ENCODE measurements around the gene CNPY4. TPM values are rescaled to one million over a fixed set of nuclear protein-coding genes. Genes with fewer than 3 reads are reported as not detected.
"Not testable (repeated sequence)": the region's sequence is repeated elsewhere in the genome, so short reads cannot be mapped to it uniquely, and the experiment has no call there.

The CNPY4 gene
- total and polyA plus RNA-seq, 2 experiments from 2014 or later, result 13.8 to 18.4 TPM

DNA sequence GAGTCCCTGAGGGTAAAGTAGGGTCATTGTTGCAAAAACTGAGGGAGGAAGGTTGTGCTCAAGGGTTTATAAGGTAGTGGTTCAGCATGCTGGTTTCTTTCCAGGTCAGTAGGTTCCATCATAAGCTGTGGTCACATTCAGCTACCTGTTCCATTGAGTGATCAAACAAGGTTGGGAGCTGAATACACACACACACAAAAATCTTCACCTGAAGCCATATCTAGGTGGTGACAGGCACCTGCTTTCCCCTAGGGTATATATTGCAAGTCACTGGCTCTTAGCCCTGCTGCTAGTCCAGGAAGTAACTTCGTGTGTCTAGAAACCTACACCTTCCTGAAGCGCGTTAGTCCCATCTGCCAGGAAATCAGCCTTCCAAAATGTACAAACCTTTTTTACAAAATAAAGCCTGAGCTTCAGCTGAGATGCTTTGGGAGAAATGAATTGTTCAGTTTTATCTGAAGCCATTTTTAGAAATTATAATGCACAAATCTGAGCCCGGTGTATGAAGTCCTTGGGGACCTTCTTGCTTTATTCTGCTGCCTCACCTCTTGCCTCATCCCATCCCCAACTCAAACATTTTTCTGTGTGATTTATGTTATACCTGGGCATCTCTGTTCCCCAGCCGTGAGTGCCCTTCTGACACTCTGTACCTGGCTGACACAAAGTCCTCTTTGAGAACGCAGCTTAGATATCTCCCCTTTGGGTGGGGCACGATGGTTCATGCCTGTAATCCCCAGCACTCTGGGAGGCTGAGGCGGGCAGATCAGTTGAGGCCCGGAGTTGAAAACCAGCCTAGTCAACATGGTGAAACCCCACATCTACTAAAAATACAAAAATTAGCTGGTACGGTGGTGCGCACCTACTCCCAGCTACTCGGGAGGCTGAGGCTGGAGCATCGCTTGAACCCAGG, 18.7 kb downstream of the CNPY4 start:
- no peak overlapping the region for H3K4me3 ChIP-seq
- no peak for DNase-seq (ENCODE audit: low read depth in 1 of 2, low spot score in 1 of 2)

DNA sequence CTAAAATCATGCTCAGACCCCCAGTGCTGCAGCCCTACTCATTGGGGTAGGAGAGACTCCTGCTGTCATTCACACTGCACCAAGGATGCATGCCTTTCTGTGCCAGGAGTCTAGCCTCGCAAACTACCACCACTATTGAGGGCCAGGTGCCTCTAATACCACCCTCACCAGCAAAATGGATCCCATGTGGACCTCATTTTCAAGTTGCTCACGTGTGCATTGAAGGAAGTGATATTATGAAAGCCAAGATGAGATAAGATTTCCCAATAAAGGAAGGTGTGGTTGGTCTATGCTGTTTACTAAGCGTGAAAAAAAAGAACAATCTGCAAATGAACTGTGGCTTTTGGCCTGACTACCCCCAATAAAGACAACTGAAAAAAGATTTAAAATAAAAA, 22.1 kb downstream of the CNPY4 start:
- no peak for DNase-seq (ENCODE audit: low read depth in 1 of 2, low spot score in 1 of 2)
- H3K36me3 ChIP-seq, result no peaks in the 10 kb centered on the region
- H3K4me3 ChIP-seq, result no peak overlapping the region
- no peak overlapping the region for H3K27ac ChIP-seq
- no peaks in the 10 kb centered on the region for H3K4me1 ChIP-seq (ENCODE audit: low read depth)
- H3K9me3 ChIP-seq (ENCODE audit: low read depth), result no peaks in the 10 kb centered on the region
- TF ChIP-seq, protein P1, sequence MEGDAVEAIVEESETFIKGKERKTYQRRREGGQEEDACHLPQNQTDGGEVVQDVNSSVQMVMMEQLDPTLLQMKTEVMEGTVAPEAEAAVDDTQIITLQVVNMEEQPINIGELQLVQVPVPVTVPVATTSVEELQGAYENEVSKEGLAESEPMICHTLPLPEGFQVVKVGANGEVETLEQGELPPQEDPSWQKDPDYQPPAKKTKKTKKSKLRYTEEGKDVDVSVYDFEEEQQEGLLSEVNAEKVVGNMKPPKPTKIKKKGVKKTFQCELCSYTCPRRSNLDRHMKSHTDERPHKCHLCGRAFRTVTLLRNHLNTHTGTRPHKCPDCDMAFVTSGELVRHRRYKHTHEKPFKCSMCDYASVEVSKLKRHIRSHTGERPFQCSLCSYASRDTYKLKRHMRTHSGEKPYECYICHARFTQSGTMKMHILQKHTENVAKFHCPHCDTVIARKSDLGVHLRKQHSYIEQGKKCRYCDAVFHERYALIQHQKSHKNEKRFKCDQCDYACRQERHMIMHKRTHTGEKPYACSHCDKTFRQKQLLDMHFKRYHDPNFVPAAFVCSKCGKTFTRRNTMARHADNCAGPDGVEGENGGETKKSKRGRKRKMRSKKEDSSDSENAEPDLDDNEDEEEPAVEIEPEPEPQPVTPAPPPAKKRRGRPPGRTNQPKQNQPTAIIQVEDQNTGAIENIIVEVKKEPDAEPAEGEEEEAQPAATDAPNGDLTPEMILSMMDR (IDR thresholded peaks at IDR 0.05; ENCODE audit: low read depth, low read length), result no peak
- H3K27me3 ChIP-seq, result no peaks in the 10 kb centered on the region

More for the DNA sequence above, 18.7 kb downstream of the CNPY4 start:
- H3K4me1 ChIP-seq (ENCODE audit: low read depth), result no peaks in the 10 kb centered on the region
- no peaks in the 10 kb centered on the region for H3K36me3 ChIP-seq
- no peaks in the 10 kb centered on the region for H3K27me3 ChIP-seq
- TF ChIP-seq, protein P1 (IDR thresholded peaks at IDR 0.05; ENCODE audit: low read depth, low read length), result no peak
- no peak overlapping the region for H3K27ac ChIP-seq
- no peaks in the 10 kb centered on the region for H3K9me3 ChIP-seq (ENCODE audit: low read depth)

DNA sequence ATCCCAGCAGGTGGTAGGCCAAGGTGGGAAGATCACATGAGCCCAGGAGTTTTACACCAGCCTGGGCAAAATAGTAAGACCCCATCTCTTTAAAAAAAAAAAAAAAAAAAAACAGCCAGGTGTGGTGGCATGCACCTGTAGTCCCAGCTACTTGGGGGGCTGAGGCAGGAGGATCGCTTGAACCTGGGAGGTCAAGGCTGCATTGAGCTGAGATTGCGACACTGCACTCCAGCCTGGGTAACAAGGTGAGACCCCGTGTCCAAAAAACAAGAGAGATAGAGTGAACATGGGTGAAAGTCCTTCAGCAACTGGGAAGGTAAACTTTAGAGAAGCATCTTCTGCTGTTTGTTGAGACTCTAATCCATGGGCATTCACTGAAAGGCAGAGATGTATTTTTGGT, 23.0 kb downstream of the CNPY4 start:
- DNase-seq (ENCODE audit: low read depth in 1 of 2, low spot score in 1 of 2), result no peak
- TF ChIP-seq, protein P1 (IDR thresholded peaks at IDR 0.05; ENCODE audit: low read depth, low read length), result no peak

DNA sequence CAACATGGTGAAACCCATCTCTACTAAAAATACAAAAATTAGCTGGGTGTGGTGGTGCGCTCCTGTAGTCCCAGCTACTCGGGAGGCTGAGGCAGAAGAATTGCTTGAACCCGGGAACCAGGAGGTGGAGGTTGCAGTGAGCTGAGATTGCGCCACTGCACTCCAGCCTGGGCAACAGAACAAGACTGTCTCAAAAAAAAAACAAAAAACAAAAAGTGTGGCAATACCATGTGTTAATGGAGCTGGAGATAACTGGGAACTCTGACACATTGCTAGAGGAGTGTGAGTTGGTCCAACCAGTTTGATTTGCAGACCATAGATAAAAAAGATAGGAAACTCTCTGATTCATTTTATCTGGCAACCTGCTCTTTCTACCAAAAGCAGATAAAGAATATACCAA, 26.9 kb downstream of the CNPY4 start:
- H3K36me3 ChIP-seq; H3K9me3 ChIP-seq (ENCODE audit: low read depth); H3K27me3 ChIP-seq; H3K4me1 ChIP-seq (ENCODE audit: low read depth); H3K4me3 ChIP-seq; H3K27ac ChIP-seq: not testable (repeated sequence)
- peak in 1 of 2 donors; percentile 86 for DNase-seq (ENCODE audit: low read depth in 1 of 2, low spot score in 1 of 2)

More for the DNA sequence above, 23.0 kb downstream of the CNPY4 start:
- Histone ChIP-seq H3K4me1 (ENCODE audit: low read depth) (no peaks in the 10 kb centered on the region), H3K4me3 (no peak overlapping the region), H3K27me3 (no peaks in the 10 kb centered on the region), H3K9me3 (ENCODE audit: low read depth) (no peaks in the 10 kb centered on the region), H3K27ac (no peak overlapping the region), H3K36me3 (no peaks in the 10 kb centered on the region)

DNA sequence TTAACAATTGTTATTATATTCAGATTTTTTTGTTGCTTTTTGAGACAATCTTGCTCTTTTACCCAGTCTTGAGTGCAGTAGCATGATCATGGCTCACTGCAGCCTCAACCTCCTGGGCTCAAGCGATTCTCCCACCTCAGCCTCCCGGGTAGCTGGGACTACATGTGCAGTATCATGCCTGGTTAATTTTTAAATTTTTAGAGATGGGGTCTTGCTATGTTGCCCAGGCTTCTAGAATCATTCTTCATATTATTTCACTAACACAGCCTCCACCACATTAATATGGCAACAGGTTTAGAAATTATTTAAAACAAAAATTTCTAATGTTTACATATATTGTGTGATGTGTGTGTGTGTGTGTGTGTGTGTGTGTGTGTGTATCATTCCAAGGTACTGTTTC, 27.8 kb downstream of the CNPY4 start:
- Histone ChIP-seq H3K9me3 (ENCODE audit: low read depth) (no peaks in the 10 kb centered on the region), H3K27ac (no peak overlapping the region), H3K36me3 (no peaks in the 10 kb centered on the region), H3K4me1 (ENCODE audit: low read depth) (no peaks in the 10 kb centered on the region), H3K4me3 (no peak overlapping the region), H3K27me3 (no peaks in the 10 kb centered on the region)
- TF ChIP-seq, protein P1 (IDR thresholded peaks at IDR 0.05; ENCODE audit: low read depth, low read length), result no peak
- no peak for DNase-seq (ENCODE audit: low read depth in 1 of 2, low spot score in 1 of 2)

DNA sequence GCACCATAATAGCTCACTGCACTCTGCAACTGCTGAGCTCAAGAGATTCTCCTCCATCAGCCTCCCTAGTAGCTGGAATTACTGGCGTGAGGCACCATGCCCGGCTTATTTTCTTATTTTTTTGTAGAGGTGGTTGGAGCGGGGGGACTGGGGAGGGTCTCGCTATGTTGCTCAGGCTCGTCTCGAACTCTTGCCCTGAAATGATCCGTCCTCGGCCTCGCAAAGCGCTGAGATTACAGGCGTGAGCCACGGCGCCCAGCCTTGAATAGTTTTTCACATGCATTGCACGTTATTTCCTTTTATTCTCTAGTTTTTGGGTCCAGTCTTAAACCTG, 28.8 kb downstream of the CNPY4 start:
- H3K36me3 ChIP-seq, result no peaks in the 10 kb centered on the region
- DNase-seq (ENCODE audit: low read depth in 1 of 2, low spot score in 1 of 2), result no peak
- H3K27ac ChIP-seq, result peak overlapping the region; percentile 54
- H3K27me3 ChIP-seq, result no peaks in the 10 kb centered on the region
- H3K4me1 ChIP-seq (ENCODE audit: low read depth), result no peaks in the 10 kb centered on the region
- H3K9me3 ChIP-seq (ENCODE audit: low read depth), result no peaks in the 10 kb centered on the region
- TF ChIP-seq, protein P1 (IDR thresholded peaks at IDR 0.05; ENCODE audit: low read depth, low read length), result no peak
- H3K4me3 ChIP-seq, result peak overlapping the region; percentile 12

Measured in cardiac muscle cell (in vitro differentiated cells and primary cell).